ENCODE data around the gene SCAMP3.
"Not testable (repeated sequence)": the region's sequence is repeated elsewhere in the genome, so short reads cannot be mapped to it uniquely, and the experiment has no call there.

Gene SCAMP3

DNA sequence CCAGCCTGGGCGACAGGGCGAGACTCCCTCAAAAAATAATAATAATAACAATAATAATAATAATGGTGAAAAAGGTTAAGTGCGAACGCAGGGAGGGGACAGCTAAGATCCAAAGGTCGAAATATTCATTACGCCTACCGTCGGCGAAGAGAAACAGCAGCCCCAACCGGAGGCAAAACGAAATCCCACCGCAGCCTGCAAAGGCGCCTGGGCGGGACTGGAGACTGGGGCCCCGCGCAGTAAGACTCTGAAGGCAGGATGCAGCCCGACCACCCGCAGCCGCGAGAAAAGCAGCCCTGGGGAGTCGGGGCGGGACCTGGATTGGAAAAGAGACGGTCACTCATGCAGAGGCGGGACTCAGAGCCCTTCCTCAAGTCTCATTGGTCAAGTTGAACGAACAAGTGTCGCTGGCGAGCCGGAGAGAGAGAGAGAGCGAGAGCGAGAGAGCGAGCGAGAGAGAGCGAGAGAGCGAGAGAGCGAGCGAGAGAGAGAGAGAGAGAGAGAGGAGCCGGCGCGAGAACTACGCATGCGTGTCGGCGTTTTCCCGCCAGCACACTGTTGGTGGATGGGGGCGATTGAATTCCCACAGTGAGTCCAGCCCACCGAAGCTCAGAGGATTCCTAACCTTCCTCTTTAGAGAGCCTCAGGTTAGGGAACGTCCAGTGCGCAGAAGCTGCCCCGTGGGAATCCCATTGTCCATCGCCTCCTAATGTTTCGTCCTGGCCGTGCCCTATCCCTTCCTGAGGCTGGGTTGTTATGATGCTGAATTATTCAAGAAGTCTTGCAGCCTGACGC, 17.6 kb downstream of the SCAMP3 start:
- in situ Hi-C loops (cut with HindIII; ENCODE audit: low sequenced_read_pairs), result no loop called here
- TF ChIP-seq, protein P1, sequence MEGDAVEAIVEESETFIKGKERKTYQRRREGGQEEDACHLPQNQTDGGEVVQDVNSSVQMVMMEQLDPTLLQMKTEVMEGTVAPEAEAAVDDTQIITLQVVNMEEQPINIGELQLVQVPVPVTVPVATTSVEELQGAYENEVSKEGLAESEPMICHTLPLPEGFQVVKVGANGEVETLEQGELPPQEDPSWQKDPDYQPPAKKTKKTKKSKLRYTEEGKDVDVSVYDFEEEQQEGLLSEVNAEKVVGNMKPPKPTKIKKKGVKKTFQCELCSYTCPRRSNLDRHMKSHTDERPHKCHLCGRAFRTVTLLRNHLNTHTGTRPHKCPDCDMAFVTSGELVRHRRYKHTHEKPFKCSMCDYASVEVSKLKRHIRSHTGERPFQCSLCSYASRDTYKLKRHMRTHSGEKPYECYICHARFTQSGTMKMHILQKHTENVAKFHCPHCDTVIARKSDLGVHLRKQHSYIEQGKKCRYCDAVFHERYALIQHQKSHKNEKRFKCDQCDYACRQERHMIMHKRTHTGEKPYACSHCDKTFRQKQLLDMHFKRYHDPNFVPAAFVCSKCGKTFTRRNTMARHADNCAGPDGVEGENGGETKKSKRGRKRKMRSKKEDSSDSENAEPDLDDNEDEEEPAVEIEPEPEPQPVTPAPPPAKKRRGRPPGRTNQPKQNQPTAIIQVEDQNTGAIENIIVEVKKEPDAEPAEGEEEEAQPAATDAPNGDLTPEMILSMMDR (IDR thresholded peaks at IDR 0.05; ENCODE audit: low read depth, low read length, missing control alignments), result peak; percentile 39
- DNase-seq (ENCODE audit: low read depth), result peak; percentile 98
- peak overlapping the region; percentile 54 for H3K4me3 ChIP-seq (ENCODE audit: low read depth, low read length)

DNA sequence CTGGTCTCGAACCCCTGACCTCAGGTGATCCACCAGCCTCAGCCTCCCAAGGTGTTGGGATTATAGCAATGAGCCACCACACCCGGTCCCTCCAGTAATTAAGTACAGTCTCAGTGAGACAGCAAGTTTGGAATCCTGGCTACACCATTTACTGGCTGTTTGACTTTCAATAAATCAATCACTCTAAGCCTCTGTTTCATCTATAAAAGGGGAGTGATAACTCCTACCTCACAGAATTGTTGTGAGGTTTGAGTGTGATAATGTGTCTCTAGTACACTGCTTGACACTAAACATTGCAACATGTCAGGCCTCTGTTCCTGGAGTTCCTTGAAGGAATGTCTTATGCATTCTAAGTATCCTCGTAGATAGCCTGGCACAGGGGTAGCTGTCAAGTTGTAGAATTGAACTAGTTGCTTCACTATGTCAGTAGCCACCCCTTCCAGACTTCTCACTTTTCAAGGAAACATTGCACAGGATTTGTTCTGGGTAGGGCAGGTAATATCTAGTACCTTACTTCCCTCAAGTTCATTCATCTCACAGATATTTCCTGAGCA, 19.3 kb downstream of the SCAMP3 start:
- DNase-seq (ENCODE audit: low read depth), result no peak
- TF ChIP-seq, protein P1 (IDR thresholded peaks at IDR 0.05; ENCODE audit: low read depth, low read length, missing control alignments), result no peak
- in situ Hi-C loops (cut with HindIII; ENCODE audit: low sequenced_read_pairs), result no loop called here
- peak overlapping the region; percentile 54 for H3K4me3 ChIP-seq (ENCODE audit: low read depth, low read length)

DNA sequence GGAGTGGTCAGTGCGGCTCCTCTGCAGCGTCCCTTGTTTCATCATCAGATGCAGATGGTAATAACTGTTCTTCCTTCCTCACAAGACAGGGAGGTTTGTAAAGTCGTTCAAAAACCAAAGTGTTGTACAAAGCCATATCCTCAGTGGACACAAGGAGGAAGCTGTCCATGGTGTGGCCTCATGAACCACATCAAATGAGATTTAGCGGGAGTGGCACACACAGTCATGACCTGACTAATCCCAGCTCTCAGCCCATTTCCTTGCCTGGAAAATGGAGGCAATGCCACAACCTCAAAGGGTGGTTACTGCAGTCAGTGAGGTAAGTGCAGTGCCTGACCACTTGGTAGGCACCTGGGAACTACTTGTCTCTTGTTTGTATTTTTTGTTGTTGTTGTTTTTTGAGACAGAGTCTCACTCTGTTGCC, 20.3 kb downstream of the SCAMP3 start:
- TF ChIP-seq, protein P1 (IDR thresholded peaks at IDR 0.05; ENCODE audit: low read depth, low read length, missing control alignments), result no peak
- H3K4me3 ChIP-seq (ENCODE audit: low read depth, low read length), result no peak overlapping the region
- no peak for DNase-seq (ENCODE audit: low read depth)
- in situ Hi-C loops (cut with HindIII; ENCODE audit: low sequenced_read_pairs), result no loop called here

DNA sequence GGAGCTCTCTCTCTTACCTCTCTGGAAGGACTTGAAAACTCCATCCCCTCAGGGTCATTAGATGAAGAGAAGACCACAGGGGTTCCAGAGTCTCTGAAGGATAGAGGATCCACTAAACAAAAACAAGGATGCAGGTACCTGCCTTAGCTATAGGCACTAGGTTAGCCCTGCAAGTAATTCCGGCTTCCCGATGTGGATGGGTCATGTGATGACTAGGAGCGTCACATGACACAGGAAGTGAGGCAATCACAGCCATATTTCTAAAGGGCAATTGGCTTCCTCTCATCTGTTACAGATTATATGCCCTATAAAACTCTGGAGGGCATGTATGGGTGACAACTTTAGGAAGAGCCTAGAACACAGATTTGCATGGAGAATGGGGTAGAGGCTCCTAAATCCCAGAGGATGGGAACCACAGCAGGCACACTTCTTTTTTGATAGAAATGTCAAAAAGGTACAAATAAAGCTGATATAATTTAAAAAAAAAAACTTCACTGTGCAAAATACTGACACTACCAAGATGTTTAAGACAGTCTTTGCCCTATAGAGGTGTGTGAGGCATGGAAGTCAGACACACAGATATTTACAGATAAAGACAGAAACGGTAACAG, 21.0 kb downstream of the SCAMP3 start:
- TF ChIP-seq, protein P1 (IDR thresholded peaks at IDR 0.05; ENCODE audit: low read depth, low read length, missing control alignments), result no peak
- peak overlapping the region; percentile 47 for H3K4me3 ChIP-seq (ENCODE audit: low read depth, low read length)
- DNase-seq (ENCODE audit: low read depth), result peak; percentile 63
- in situ Hi-C loops (cut with HindIII; ENCODE audit: low sequenced_read_pairs), result no loop called here

DNA sequence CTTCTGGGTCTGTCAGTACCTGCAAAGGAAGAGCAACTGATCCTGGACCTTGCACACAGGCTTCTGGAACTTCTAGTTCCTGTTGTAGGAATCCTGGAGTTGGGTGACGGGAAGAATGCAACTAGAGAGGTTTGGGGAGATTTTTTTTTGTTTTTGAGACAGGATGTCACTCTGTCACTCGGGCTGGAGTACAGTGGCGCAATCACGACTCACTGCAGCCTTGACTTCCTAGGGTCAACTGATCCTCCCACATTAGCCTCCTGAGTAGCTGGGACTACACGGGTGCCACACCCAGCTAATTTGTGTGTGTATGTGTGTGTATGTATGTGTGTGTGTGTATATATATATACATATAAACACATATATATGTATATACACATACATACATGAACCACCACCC, 25.7 kb downstream of the SCAMP3 start:
- no peak for DNase-seq (ENCODE audit: low read depth)
- no peak overlapping the region for H3K4me3 ChIP-seq (ENCODE audit: low read depth, low read length)
- TF ChIP-seq, protein P1 (IDR thresholded peaks at IDR 0.05; ENCODE audit: low read depth, low read length, missing control alignments), result no peak
- in situ Hi-C loops (cut with HindIII; ENCODE audit: low sequenced_read_pairs), result no loop called here

DNA sequence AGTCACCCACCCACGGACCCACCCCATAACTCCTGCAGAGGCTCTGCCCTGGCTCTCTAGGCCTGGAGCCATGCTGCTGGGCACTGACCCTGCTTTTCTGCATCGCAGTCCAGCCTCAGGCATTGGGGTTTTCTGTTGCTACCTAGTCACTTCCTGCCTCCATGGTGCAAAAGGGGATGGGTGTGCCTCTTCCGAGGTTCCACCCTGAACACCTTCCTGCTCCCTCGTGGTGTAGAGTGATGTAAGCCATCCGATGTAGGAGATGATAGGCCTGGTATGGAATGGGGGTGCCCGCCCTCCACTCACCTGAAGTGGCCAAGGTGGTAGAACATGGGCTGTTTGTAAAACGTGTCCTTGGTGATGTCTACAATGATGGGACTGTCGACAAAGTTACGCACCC, 26.8 kb downstream of the SCAMP3 start:
- in situ Hi-C loops (cut with HindIII; ENCODE audit: low sequenced_read_pairs); H3K4me3 ChIP-seq (ENCODE audit: low read depth, low read length): not testable (repeated sequence)

DNA sequence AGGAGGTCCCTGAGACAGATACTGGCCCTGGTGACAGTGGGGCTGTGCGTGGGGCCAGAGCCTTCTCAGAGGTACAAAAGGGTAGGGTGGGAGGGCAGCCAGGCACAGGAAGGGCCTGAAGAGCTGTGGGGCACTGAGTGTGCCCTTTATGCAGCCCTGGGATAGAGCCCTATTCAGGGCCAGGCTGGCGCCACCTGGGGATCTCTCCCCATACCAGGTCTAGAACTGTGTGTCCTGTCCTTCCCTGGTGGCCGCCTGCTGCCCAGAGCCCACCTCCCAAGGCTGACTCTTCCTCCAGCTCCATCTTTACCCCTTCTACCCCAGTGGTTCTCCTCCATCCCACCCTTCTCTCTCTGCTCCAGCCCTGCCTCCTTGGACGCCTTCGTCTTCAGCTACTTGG, 28.7 kb downstream of the SCAMP3 start:
- in situ Hi-C loops (cut with HindIII; ENCODE audit: low sequenced_read_pairs); DNase-seq (ENCODE audit: low read depth); H3K4me3 ChIP-seq (ENCODE audit: low read depth, low read length): not testable (repeated sequence)

More for the DNA sequence above, 26.8 kb downstream of the SCAMP3 start:
- DNase-seq (ENCODE audit: low read depth), result not testable (repeated sequence)

DNA sequence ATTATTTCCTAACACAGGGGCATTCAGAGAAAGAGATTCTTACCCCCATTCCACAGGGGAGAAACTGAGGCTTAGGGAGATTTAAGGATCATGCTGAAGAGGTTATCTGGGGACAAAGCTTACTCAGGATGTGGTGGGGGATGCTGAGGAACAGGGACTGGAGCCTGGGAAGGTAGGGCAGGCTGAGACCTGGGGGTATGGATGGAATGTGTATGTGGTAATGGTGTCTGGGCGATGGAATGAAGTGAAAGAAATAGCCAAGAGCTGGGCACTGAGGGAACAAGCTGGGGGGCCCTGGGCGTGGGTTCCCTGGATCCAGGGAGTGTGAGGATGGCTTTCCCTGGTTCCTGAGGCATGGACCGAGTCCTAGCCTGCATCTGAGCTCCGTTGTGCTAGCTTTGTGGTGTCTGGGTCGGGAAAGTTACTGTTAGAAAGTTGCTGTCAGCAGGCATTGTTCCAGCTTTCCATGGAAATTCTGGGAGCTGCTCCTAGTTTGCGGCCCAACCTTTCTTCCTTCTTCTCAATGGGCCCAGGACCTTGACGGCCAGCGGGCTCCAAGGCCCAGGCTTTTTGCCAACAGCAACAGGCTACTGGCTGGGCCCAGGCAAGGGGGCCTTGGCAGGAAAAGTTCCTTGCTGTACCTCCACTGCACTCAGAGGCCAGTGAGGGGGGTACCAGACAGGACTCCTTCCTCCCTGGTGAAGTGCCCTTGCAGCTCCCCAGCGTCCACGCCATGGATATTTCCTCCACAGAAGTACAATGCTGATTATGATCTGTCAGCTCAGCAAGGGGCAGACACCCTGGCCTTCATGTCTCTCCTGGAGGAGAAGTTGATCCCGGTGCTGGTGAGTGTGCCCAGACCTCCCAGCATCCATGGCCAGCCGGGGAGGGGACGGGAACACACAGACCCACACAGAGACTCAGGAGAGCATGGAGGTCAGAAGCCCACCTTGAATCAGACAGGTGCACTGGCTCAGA, 29.9 kb downstream of the SCAMP3 start:
- in situ Hi-C loops (cut with HindIII; ENCODE audit: low sequenced_read_pairs); H3K4me3 ChIP-seq (ENCODE audit: low read depth, low read length); DNase-seq (ENCODE audit: low read depth): not testable (repeated sequence)

DNA sequence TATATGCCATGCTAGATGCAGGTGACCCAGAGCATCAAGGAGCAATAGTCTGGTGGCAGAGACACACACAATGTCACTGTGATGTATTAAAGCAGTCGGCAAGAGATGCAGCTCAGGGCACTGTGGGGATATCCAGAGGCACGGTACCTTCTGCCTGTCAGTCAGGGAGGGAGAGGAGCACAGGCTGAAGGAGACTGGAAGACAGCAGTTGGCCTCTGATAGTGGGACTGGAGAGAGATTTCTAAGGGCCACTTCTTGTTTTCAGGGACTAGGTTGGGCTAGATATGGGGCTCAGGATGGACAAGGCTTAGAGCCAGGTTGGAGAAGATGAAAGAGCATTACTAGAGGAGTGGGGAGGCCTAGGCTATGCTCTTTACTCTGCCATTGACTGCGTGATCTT, 30.9 kb downstream of the SCAMP3 start:
- DNase-seq (ENCODE audit: low read depth); H3K4me3 ChIP-seq (ENCODE audit: low read depth, low read length); in situ Hi-C loops (cut with HindIII; ENCODE audit: low sequenced_read_pairs): not testable (repeated sequence)
